Brain pericyte (primary cell): ENCODE data around the gene SKIC8.

Experiments used
- DNase-seq: peaks from one replicate; pipeline ENCODE4 v3.0.0-alpha.2; 2012; ENCODE audit warnings: low read depth, low spot score

Gene SKIC8

GRCh38 chr15:78292219-78292618 is 7.2 kb downstream of the SKIC8 start:
- no peak for DNase-seq

GRCh38 chr15:78291698-78292097 is 7.7 kb downstream of the SKIC8 start:
- no peak for DNase-seq

- DNase-seq, result no peak
Measured at GRCh38 chr15:78291052-78291451, 8.4 kb downstream of the SKIC8 start.

GRCh38 chr15:78290222-78290621 is 9.2 kb downstream of the SKIC8 start:
- no peak for DNase-seq

- no peak for DNase-seq
Measured at GRCh38 chr15:78284758-78285157, 14.7 kb downstream of the SKIC8 start.

- DNase-seq, result no peak
Measured at GRCh38 chr15:78282324-78282723, 17.1 kb downstream of the SKIC8 start.

GRCh38 chr15:78280319-78281072 is 18.9 kb downstream of the SKIC8 start:
- DNase-seq, result no peak

GRCh38 chr15:78276064-78276943 is 23.1 kb downstream of the SKIC8 start:
- DNase-seq, result no peak

GRCh38 chr15:78274994-78275393 is 24.4 kb downstream of the SKIC8 start:
- no peak for DNase-seq

- DNase-seq, result no peak
Measured at GRCh38 chr15:78272776-78273175, 26.6 kb downstream of the SKIC8 start.

- no peak for DNase-seq
Measured at GRCh38 chr15:78272316-78272715, 27.1 kb downstream of the SKIC8 start.

- DNase-seq, result no peak
Measured at GRCh38 chr15:78266806-78267205, 32.6 kb downstream of the SKIC8 start.

- DNase-seq, result no peak
Measured at GRCh38 chr15:78266229-78266628, 33.2 kb downstream of the SKIC8 start.

GRCh38 chr15:78265752-78266224 is 33.6 kb downstream of the SKIC8 start:
- no peak for DNase-seq

- no peak for DNase-seq
Measured at GRCh38 chr15:78265137-78265460, 34.3 kb downstream of the SKIC8 start.

GRCh38 chr15:78264304-78265136 is 34.9 kb downstream of the SKIC8 start, which contains the start of gene DNAJA4:
DNAJA4 (plus strand) TSS chr15:78264562; CDS start chr15:78264764, 202 bp downstream.
- no peak for DNase-seq

GRCh38 chr15:78263907-78264303 is 35.5 kb downstream of the SKIC8 start:
- no peak for DNase-seq

GRCh38 chr15:78263351-78263781 is 36.0 kb downstream of the SKIC8 start:
- DNase-seq, result no peak

- no peak for DNase-seq
Measured at GRCh38 chr15:78261062-78261461, 38.3 kb downstream of the SKIC8 start.

GRCh38 chr15:78260489-78260888 is 38.9 kb downstream of the SKIC8 start:
- DNase-seq, result no peak

- no peak for DNase-seq
Measured at GRCh38 chr15:78259232-78259631, 40.2 kb downstream of the SKIC8 start.

GRCh38 chr15:78257681-78258080 is 41.7 kb downstream of the SKIC8 start:
- no peak for DNase-seq
